IMR-90 (cell line): ENCODE data around the gene CEMIP2. TPM values are rescaled to one million over a fixed set of nuclear protein-coding genes. Genes with fewer than 3 reads are reported as not detected.

Source experiments
- ATAC-seq: fragments of 200-7000 bp; cut with Tn5 transposase; 2 replicates; pipeline ENCODE4 v1.9.1; 2020; ENCODE audit warnings: low read depth, mild to moderate bottlenecking, moderate library complexity
- BruUV-seq: library from RNA; stranded (reverse); fragments of 400-500 nt; replicated peaks from 2 replicates; lab custom pipeline; 2021; lab: Mats Ljungman, UMichigan
- CTCF ChIA-PET: fragments of 300-600 bp; formaldehyde crosslinking; extraction: SDS; loops from one replicate; lab custom pipeline; 2021; ENCODE audit warnings: antibody characterized with exemption; lab: Yijun Ruan, JAX
- POLR2A ChIA-PET: fragments of 300-600 bp; sonication (Branson Sonifier 250); formaldehyde crosslinking; loops from one replicate; lab custom pipeline; 2022; ENCODE audit warnings: antibody characterized with exemption; ENCODE audit not compliant: unreplicated experiment; lab: Charles Lee
- DNase-seq: peaks from one replicate; pipeline ENCODE4 v3.0.0; 2013
- H2AFZ ChIP-seq: replicated peaks from 2 replicates; pipeline ENCODE3; 2013; ENCODE audit warnings: low read length, mild to moderate bottlenecking; ENCODE audit not compliant: poor library complexity
- H2AK5ac ChIP-seq: 2 replicates; pipeline ENCODE4 v1.6.1; 2013; ENCODE audit warnings: low read depth, low read length, inconsistent platforms
- H2AK9ac ChIP-seq: replicated peaks from 2 replicates; pipeline ENCODE3; 2013; ENCODE audit warnings: mild to moderate bottlenecking, low read depth, low read length, moderate library complexity; ENCODE audit not compliant: poor library complexity
- H2BK120ac ChIP-seq: 2 replicates; pipeline ENCODE4 v1.6.1; 2013; ENCODE audit warnings: low read depth, low read length, inconsistent platforms
- H2BK15ac ChIP-seq: 3 replicates; pipeline ENCODE4 v1.6.1; 2013; ENCODE audit warnings: low read depth, low read length, inconsistent platforms
- H2BK20ac ChIP-seq: 2 replicates; pipeline ENCODE4 v1.6.1; 2013; ENCODE audit warnings: low read depth, mild to moderate bottlenecking, inconsistent platforms, low read length, moderate library complexity
- H2BK5ac ChIP-seq: 2 replicates; pipeline ENCODE4 v1.6.1; 2013; ENCODE audit warnings: mild to moderate bottlenecking, low read depth, low read length, inconsistent platforms; ENCODE audit not compliant: poor library complexity, severe bottlenecking
- H3K14ac ChIP-seq: replicated peaks from 2 replicates; pipeline ENCODE4 v1.6.1; 2013; ENCODE audit warnings: low read depth, low read length, inconsistent platforms
- H3K18ac ChIP-seq: 2 replicates; pipeline ENCODE4 v1.6.1; 2013; ENCODE audit warnings: low read depth, low read length, control low read depth
- H3K23ac ChIP-seq: 2 replicates; pipeline ENCODE4 v1.6.1; 2013; ENCODE audit warnings: low read depth, low read length, inconsistent platforms
- H3K27ac ChIP-seq: 2 replicates; pipeline ENCODE4 v1.5.1; 2013; ENCODE audit warnings: mild to moderate bottlenecking, control low read depth, low read length; ENCODE audit not compliant: insufficient read depth
- H3K27me3 ChIP-seq: 2 replicates; pipeline ENCODE4 v1.6.1; 2013; ENCODE audit warnings: low read length; ENCODE audit not compliant: control insufficient read depth, insufficient read depth
- H3K36me3 ChIP-seq: 2 replicates; pipeline ENCODE4 v1.6.1; 2013; ENCODE audit warnings: low read length, mixed read lengths; ENCODE audit not compliant: control insufficient read depth, insufficient read depth
- H3K4ac ChIP-seq: 2 replicates; pipeline ENCODE4 v1.6.1; 2013; ENCODE audit warnings: low read depth, low read length, inconsistent platforms
- H3K4me1 ChIP-seq: 2 replicates; pipeline ENCODE4 v1.6.1; 2013; ENCODE audit warnings: low read length, mixed read lengths; ENCODE audit not compliant: control insufficient read depth, insufficient read depth
- H3K4me2 ChIP-seq: 2 replicates; pipeline ENCODE4 v1.6.1; 2013; ENCODE audit warnings: low read depth, mild to moderate bottlenecking, control low read depth, low read length, moderate library complexity
- H3K4me3 ChIP-seq: 2 replicates; pipeline ENCODE4 v1.5.1; 2013; ENCODE audit warnings: low read depth, mild to moderate bottlenecking, control low read depth, low read length, moderate library complexity; ENCODE audit not compliant: insufficient read depth
- H3K56ac ChIP-seq: 2 replicates; pipeline ENCODE4 v1.6.1; 2013; ENCODE audit warnings: low read length, inconsistent platforms; ENCODE audit not compliant: insufficient read depth; ENCODE audit errors: extremely low read depth
- H3K79me1 ChIP-seq, 2 experiments: 2 replicates each; pipeline ENCODE4 v1.6.1; 2013; ENCODE audit warnings: low read length in 2 of 2, inconsistent platforms in 1 of 2, low read depth in 1 of 2
- H3K9ac ChIP-seq: 2 replicates; pipeline ENCODE4 v1.6.1; 2013; ENCODE audit warnings: low read depth, low read length, control low read depth
- H3K9me1 ChIP-seq: 2 replicates; pipeline ENCODE4 v1.6.1; 2013; ENCODE audit warnings: low read length, inconsistent platforms; ENCODE audit not compliant: insufficient read depth
- H3K9me3 ChIP-seq: 2 replicates; pipeline ENCODE4 v1.6.1; 2013; ENCODE audit warnings: low read length; ENCODE audit not compliant: control insufficient read depth, insufficient read depth
- H4K20me1 ChIP-seq: 2 replicates; pipeline ENCODE4 v1.6.1; 2013; ENCODE audit warnings: low read length, inconsistent platforms; ENCODE audit not compliant: insufficient read depth
- H4K5ac ChIP-seq: 2 replicates; pipeline ENCODE4 v1.6.1; 2013; ENCODE audit warnings: mild to moderate bottlenecking, low read depth, low read length, control low read depth
- H4K8ac ChIP-seq, 2 experiments: 2 replicates each; pipeline ENCODE4 v1.6.1; 2013; ENCODE audit warnings: low read depth in 2 of 2, low read length in 2 of 2, control low read depth in 1 of 2, inconsistent platforms in 1 of 2
- H4K91ac ChIP-seq: 2 replicates; pipeline ENCODE4 v1.6.1; 2013; ENCODE audit warnings: low read depth, low read length, inconsistent platforms; ENCODE audit not compliant: insufficient read depth
- CEBPB ChIP-seq: IDR thresholded peaks from 2 replicates; pipeline ENCODE4 v1.6.1; 2012; ENCODE audit warnings: low read depth, low read length, improper control_type of control experiment
- MAFK ChIP-seq: IDR thresholded peaks from 2 replicates; pipeline ENCODE4 v1.6.1; 2012; ENCODE audit warnings: low read depth, low read length, improper control_type of control experiment
- POLR2A ChIP-seq: IDR thresholded peaks from 2 replicates; pipeline ENCODE4 v1.6.1; 2012; ENCODE audit warnings: mild to moderate bottlenecking, low read depth, low read length
- SMC3 ChIP-seq: fragments of 150-350 bp; IDR thresholded peaks from 2 replicates; pipeline ENCODE4 v1.6.1; 2016; ENCODE audit warnings: low read depth, mild to moderate bottlenecking, antibody characterized with exemption, low read length, moderate library complexity
- WGBS, 2 experiments: methylation state at CpG; one replicate each; pipeline versions ENCODE4 v1.1.5 to v1.1.7; 2013; ENCODE audit warnings: missing lambda C conversion rate in 2 of 2; ENCODE audit not compliant: insufficient read length in 1 of 2; ENCODE audit errors: extremely low coverage in 2 of 2; 5-methylcytosine and 5-hydroxymethylcytosine counted together
- dilution Hi-C: fragments of 300-500 bp; cut with HindIII; formaldehyde crosslinking; loops from one replicate; pipeline ENCODE4 v1.14.3; 2018; ENCODE audit warnings: low sequenced_read_pairs; ENCODE audit not compliant: unreplicated experiment
- in situ Hi-C: fragments of 300-500 bp; cut with MboI; formaldehyde crosslinking; loops from 3 replicates; pipeline ENCODE4 v1.14.3; 2019; ENCODE audit warnings: low sequenced_read_pairs, inconsistent platforms, mixed read lengths
- intact Hi-C: fragments of 100-400 bp; cut with micrococcal nuclease; formaldehyde crosslinking; loops from 2 replicates; pipeline ENCODE4 v1.10.0; 2022
- polyA plus RNA-seq, 3 experiments: library from polyadenylated mRNA; depleted of rRNA; stranded (reverse); fragments of >200 nt; gene quantifications; 2 replicates each; pipeline ENCODE4 v1.2.3, GENCODE V29; 2012; ENCODE audit warnings: low replicate concordance in 1 of 3
- total RNA-seq: library from RNA; depleted of rRNA; stranded (reverse); fragments of >200 nt; gene quantifications from 2 replicates; pipeline ENCODE4 v1.2.3, GENCODE V29; 2012

Gene CEMIP2
- total and polyA plus RNA-seq, 2 of the 4 experiments (the other 2 are of a cell fraction), result 65.2 to 67.4 TPM

GRCh38 chr9:71767163-71767775 lies 1.0 kb downstream of the CEMIP2 start:
- peak overlapping the region; percentile 51 for H3K14ac ChIP-seq
- CTCF ChIA-PET, result interaction anchor here (1.0 to 1.3 kb wide), 3 partner anchors 10 to 163 kb away, joined by 3 to 4 read pairs (median 4); no protein-coding TSS in a partner anchor
- H2BK120ac ChIP-seq, result no peak overlapping the region
- no peak overlapping the region for H4K5ac ChIP-seq
- no peaks in the 10 kb centered on the region for H3K9me3 ChIP-seq
- DNase-seq (no peak), ATAC-seq (no peak)
- H2AK9ac ChIP-seq, result peak overlapping the region; percentile 51
- peak overlapping the region; percentile 93; the same call in 1 of the 2 replicates for H3K56ac ChIP-seq
- H3K4me3 ChIP-seq, result peak overlapping the region; percentile 98
- dilution Hi-C loops, result no loop called here
- H2BK15ac ChIP-seq, result no peak overlapping the region
- H3K36me3 ChIP-seq, result no peaks in the 10 kb centered on the region
- no peak overlapping the region for H2BK20ac ChIP-seq
- H2AK5ac ChIP-seq, result 0 out of 2 replicates have a peak overlapping the region, but pooled peaks have one; percentile 7
- H2BK5ac ChIP-seq, result peak overlapping the region; percentile 10
- peak overlapping the region; percentile 96 for H3K9ac ChIP-seq
- H3K4ac ChIP-seq, result peak overlapping the region; percentile 70
- H3K9me1 ChIP-seq, result peaks cover 9% of the 10 kb centered on the region
- peak overlapping the region; percentile 39; the same call in 1 of the 2 replicates for H4K91ac ChIP-seq
- 0 out of 2 replicates have a peak, but pooled peaks cover 1% of the 10 kb centered on the region for H3K27me3 ChIP-seq
- peak overlapping the region; percentile 98 for H3K23ac ChIP-seq
- H3K18ac ChIP-seq, result 0 out of 2 replicates have a peak overlapping the region, but pooled peaks have one; percentile 75
- BruUV-seq, result TSS peak; percentile 50
- peaks cover under 1 to 33% of the 10 kb centered on the region in 2 experiments; a peak in 3 of 4 replicates for H3K79me1 ChIP-seq
- intact Hi-C loops, result loop anchor here (1.0 to 10.0 kb wide), 2 partner anchors 87 to 812 kb away; no protein-coding TSS in a partner anchor
- in situ Hi-C loops, result loop anchor here (5.0 kb wide), 1 partner anchor 45 kb away; no protein-coding TSS in a partner anchor
- peak overlapping the region; percentile 87 for H3K4me2 ChIP-seq
- peaks cover 12% of the 10 kb centered on the region for H3K4me1 ChIP-seq
- no peak overlapping the region; a peak in 1 of 4 replicates for H4K8ac ChIP-seq
- peak overlapping the region; percentile 95 for H2AFZ ChIP-seq
- WGBS, 2 experiments, result 0% methylated on average over 2 of the region's 7 CpGs; no CpG with 5 or more reads in 1 of the 2 experiments
- POLR2A ChIA-PET, result interaction anchor here (0.5 kb wide), 1 partner anchor 82 kb away, joined by 6 read pairs; no protein-coding TSS in a partner anchor
- peak overlapping the region; percentile 95 for H3K27ac ChIP-seq
- TF ChIP-seq CEBPB, result no peak
- TF ChIP-seq SMC3, result no peak
- no peak for TF ChIP-seq MAFK
- no peak for TF ChIP-seq POLR2A
- H4K20me1 ChIP-seq, result peaks cover 29% of the 10 kb centered on the region
